ENCODE results near the gene CCDC7. TPM values are rescaled to one million over a fixed set of nuclear protein-coding genes. Genes with fewer than 3 reads are reported as not detected.

Gene CCDC7
- total RNA-seq, 1 experiment from 2014 or later: 6.3 TPM

DNA sequence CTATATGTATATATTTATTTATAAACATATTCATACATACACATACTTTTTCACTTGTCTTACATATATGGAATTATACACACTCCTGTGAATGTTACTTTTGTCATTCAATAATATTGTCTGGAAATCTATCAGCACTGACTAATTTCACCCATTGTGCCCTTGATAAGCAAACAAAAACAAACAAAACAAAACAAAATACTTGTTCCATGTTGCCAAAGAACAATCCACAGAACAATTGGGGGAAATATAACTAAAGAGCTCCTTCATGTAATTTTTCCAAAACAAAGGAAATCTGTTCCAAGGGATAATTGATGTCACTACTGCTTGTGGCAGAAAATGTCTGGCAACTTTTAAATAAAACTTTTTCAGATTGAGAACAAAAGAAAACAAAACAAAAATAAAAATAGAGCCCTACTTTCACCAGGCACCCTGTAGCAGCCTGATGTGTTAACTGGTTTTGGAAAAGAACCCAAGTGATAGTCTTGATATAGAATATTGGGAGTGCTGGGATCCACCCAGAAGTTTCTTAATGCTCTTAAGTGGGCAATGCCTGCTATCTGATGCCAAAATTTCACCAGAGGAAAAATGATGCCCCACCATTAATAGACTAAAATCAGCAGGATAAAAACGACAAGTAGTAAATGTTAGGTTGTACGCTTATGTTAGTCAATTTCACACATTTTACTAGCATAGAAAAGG, 34.0 kb upstream of the CCDC7 start:
- Mint-ChIP-seq H3K27me3 (ENCODE audit: insufficient read depth, unreplicated experiment) (no peaks in the 10 kb centered on the region), H3K4me3 (ENCODE audit: unreplicated experiment) (no peak overlapping the region), H3K4me1 (ENCODE audit: insufficient read depth, unreplicated experiment) (peaks cover 13% of the 10 kb centered on the region), H3K27ac (ENCODE audit: low read depth, unreplicated experiment) (no peak overlapping the region), H3K36me3 (ENCODE audit: insufficient read depth, unreplicated experiment) (no peaks in the 10 kb centered on the region), H3K9me3 (ENCODE audit: unreplicated experiment) (no peaks in the 10 kb centered on the region)
- intact Hi-C loops (cut with micrococcal nuclease): no loop called here
- no peak for DNase-seq (ENCODE audit: unreplicated experiment)
- BruUV-seq (replicated peaks): no TSS peak
- CTCF ChIA-PET: no interaction called here
- TF ChIP-seq, protein P1, sequence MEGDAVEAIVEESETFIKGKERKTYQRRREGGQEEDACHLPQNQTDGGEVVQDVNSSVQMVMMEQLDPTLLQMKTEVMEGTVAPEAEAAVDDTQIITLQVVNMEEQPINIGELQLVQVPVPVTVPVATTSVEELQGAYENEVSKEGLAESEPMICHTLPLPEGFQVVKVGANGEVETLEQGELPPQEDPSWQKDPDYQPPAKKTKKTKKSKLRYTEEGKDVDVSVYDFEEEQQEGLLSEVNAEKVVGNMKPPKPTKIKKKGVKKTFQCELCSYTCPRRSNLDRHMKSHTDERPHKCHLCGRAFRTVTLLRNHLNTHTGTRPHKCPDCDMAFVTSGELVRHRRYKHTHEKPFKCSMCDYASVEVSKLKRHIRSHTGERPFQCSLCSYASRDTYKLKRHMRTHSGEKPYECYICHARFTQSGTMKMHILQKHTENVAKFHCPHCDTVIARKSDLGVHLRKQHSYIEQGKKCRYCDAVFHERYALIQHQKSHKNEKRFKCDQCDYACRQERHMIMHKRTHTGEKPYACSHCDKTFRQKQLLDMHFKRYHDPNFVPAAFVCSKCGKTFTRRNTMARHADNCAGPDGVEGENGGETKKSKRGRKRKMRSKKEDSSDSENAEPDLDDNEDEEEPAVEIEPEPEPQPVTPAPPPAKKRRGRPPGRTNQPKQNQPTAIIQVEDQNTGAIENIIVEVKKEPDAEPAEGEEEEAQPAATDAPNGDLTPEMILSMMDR (IDR thresholded peaks at IDR 0.05; ENCODE audit: unreplicated experiment): no peak
- POLR2A ChIA-PET: no interaction called here

DNA sequence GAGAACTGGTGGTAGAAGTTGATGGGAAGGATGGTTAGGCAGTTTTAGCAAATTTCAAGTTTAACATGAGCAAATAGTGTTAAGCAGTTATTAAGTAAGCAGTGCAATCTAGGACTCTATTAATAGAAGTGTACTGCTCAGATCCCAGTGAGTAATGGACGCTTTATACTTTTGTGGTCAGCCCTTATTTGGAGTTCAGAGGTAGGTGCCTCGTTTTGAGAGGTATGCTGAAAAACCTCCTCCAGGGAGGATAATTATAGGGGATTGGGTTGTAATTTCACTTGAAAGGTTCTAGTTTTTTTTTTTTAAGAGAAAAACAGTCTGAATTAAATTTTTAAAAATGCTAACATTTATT, 33.5 kb upstream of the CCDC7 start:
- Mint-ChIP-seq H3K36me3 (ENCODE audit: insufficient read depth, unreplicated experiment) (no peaks in the 10 kb centered on the region), H3K4me3 (ENCODE audit: unreplicated experiment) (no peak overlapping the region), H3K4me1 (ENCODE audit: insufficient read depth, unreplicated experiment) (peaks cover 13% of the 10 kb centered on the region), H3K9me3 (ENCODE audit: unreplicated experiment) (no peaks in the 10 kb centered on the region), H3K27ac (ENCODE audit: low read depth, unreplicated experiment) (no peak overlapping the region), H3K27me3 (ENCODE audit: insufficient read depth, unreplicated experiment) (no peaks in the 10 kb centered on the region)
- intact Hi-C loops (cut with micrococcal nuclease): no loop called here
- POLR2A ChIA-PET: no interaction called here
- TF ChIP-seq, protein P1 (IDR thresholded peaks at IDR 0.05; ENCODE audit: unreplicated experiment): no peak
- CTCF ChIA-PET: no interaction called here
- no TSS peak for BruUV-seq (replicated peaks)
- DNase-seq (ENCODE audit: unreplicated experiment): no peak

DNA sequence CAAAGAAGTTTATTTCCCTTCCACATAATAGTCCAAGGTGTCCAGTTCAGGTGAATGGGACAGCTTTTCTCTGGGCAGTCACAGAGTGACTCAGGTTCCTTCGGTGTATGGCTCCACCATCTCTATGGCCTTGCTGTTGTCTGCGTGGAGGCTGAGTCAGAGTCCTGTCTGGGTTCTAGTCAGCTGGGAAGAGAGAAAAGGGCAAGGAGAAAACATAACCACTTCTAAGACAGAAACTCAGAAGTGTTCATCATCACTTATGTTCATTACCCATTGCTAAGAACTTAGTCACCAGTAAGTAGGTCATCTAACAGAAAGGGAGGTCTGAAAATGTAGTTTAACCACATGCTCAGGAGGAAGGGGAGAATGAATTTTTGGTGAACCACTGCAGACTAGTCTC, 32.4 kb upstream of the CCDC7 start:
- intact Hi-C loops (cut with micrococcal nuclease): no loop called here
- TF ChIP-seq, protein P1 (IDR thresholded peaks at IDR 0.05; ENCODE audit: unreplicated experiment): no peak
- Mint-ChIP-seq H3K36me3 (ENCODE audit: insufficient read depth, unreplicated experiment) (no peaks in the 10 kb centered on the region), H3K27me3 (ENCODE audit: insufficient read depth, unreplicated experiment) (no peaks in the 10 kb centered on the region), H3K27ac (ENCODE audit: low read depth, unreplicated experiment) (peak overlapping the region; percentile 61), H3K4me1 (ENCODE audit: insufficient read depth, unreplicated experiment) (peaks cover 13% of the 10 kb centered on the region), H3K4me3 (ENCODE audit: unreplicated experiment) (no peak overlapping the region), H3K9me3 (ENCODE audit: unreplicated experiment) (no peaks in the 10 kb centered on the region)
- ChIA-PET POLR2A (interaction anchor here (0.7 kb wide), 1 partner anchor 32 kb away, joined by 3 read pairs; the partner anchor contains the start of gene CCDC7), CTCF (no interaction called here)
- BruUV-seq (replicated peaks): no TSS peak
- DNase-seq (ENCODE audit: unreplicated experiment): peak; percentile 32

DNA sequence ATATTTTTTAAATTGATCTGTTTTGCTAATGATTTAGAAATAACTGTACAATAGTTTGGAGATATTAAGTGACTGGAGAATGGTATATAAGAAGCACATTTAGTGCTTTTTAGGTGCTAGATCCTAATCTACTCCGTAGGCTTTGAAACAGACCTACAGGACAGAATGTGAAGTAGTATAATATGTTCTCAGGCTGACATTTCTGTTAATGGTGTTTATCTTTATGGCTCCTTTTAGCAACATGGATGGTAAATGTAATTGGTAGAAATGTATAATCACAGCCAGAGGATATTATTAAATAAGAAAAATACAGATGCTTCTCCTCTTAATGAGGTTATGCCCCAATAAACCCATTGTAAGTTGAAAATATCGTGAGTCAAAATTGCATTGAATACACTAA, 30.6 kb upstream of the CCDC7 start:
- H3K27me3 Mint-ChIP-seq (ENCODE audit: insufficient read depth, unreplicated experiment): no peaks in the 10 kb centered on the region
- no peak for DNase-seq (ENCODE audit: unreplicated experiment)
- BruUV-seq (replicated peaks): no TSS peak
- TF ChIP-seq, protein P1 (IDR thresholded peaks at IDR 0.05; ENCODE audit: unreplicated experiment): no peak
- no peak overlapping the region for H3K27ac Mint-ChIP-seq (ENCODE audit: low read depth, unreplicated experiment)
- intact Hi-C loops (cut with micrococcal nuclease): no loop called here
- POLR2A ChIA-PET: no interaction called here
- H3K36me3 Mint-ChIP-seq (ENCODE audit: insufficient read depth, unreplicated experiment): no peaks in the 10 kb centered on the region
- H3K4me3 Mint-ChIP-seq (ENCODE audit: unreplicated experiment): no peak overlapping the region
- H3K9me3 Mint-ChIP-seq (ENCODE audit: unreplicated experiment): no peaks in the 10 kb centered on the region
- CTCF ChIA-PET: no interaction called here
- peaks cover 13% of the 10 kb centered on the region for H3K4me1 Mint-ChIP-seq (ENCODE audit: insufficient read depth, unreplicated experiment)

Data from MCF 10A (cell line).